Peyer's patch (tissue), 4 donors: Measurements from ENCODE around the gene MOG. TPM values are rescaled to one million over a fixed set of nuclear protein-coding genes. Genes with fewer than 3 reads are reported as not detected.

Experiments
- small RNA-seq, 2 donors: library from RNA; depleted of rRNA; stranded (forward); fragments of <200 nt; gene quantifications; one replicate each; pipeline ENCODE3, GENCODE V24; 2016
- total RNA-seq, 4 donors: library from RNA; depleted of rRNA; stranded (reverse); fragments of >200 nt; gene quantifications; one replicate each; pipeline ENCODE4 v1.1.0, GENCODE V29; 2016

Gene MOG
- total RNA-seq, 4 donors from 2014 or later, result not detected

Small RNA genes lying within 50 kb of the gene (small RNA-seq; reads per million reads assigned to genes)
- 0.57 to 0.94 reads per million in 2 donors for gene SUMO2P1

Other genes starting within 250 kb of the MOG start
- gene OR12D1, start 242.2 kb upstream of the MOG start, total RNA-seq, result not detected
- gene OR10C1, start 217.8 kb upstream of the MOG start, total RNA-seq, result not detected
- not detected for gene OR11A1, start 200.0 kb upstream of the MOG start, total RNA-seq
- gene OR2H1, start 199.9 kb upstream of the MOG start, total RNA-seq, result not detected
- gene MAS1L, start 169.1 kb upstream of the MOG start, total RNA-seq, result under 1 TPM in 1 of 4 donors, not detected in 3; 0.94 TPM
- 10 to 100 TPM in 1 of 4 donors, 1 to 10 TPM in 3; 1.6 to 24.8 (median 2.0) TPM for gene UBD, start 97.4 kb upstream of the MOG start, total RNA-seq
- not detected for gene OR2H2, start 72.0 kb upstream of the MOG start, total RNA-seq
- 10 to 100 TPM in 3 of 4 donors, 1 to 10 TPM in 1; 4.7 to 92.4 (median 16.9) TPM for gene GABBR1, start 23.9 kb upstream of the MOG start, total RNA-seq
- 1 to 10 TPM in 1 of 4 donors, not detected in 3; 1.6 TPM for gene ZFP57, start 24.1 kb downstream of the MOG start, total RNA-seq
- 100 to 1,000 TPM; 213 to 359 (median 299) TPM for gene HLA-F, start 66.3 kb downstream of the MOG start, total RNA-seq
- under 1 TPM in 1 of 4 donors, not detected in 3; 0.67 TPM for gene HLA-G, start 170.7 kb downstream of the MOG start, total RNA-seq